Measurements from ENCODE around the gene JPT2.
"Not testable (repeated sequence)": the region's sequence is repeated elsewhere in the genome, so short reads cannot be mapped to it uniquely, and the experiment has no call there.

JPT2 gene

GRCh38 chr16:1709356-1709755 lies 31.3 kb downstream of the JPT2 start:
- DNase-seq = no peak

GRCh38 chr16:1710811-1711507 lies 32.9 kb downstream of the JPT2 start:
- DNase-seq = no peak

- DNase-seq = no peak
These were observed 34.7 kb downstream of the JPT2 start for GRCh38 chr16:1712791-1713261.

GRCh38 chr16:1713331-1713730 lies 35.3 kb downstream of the JPT2 start:
- DNase-seq = no peak

GRCh38 chr16:1713933-1714332 lies 35.9 kb downstream of the JPT2 start:
- peak; percentile 40 for DNase-seq

- DNase-seq = no peak
These were observed 37.1 kb downstream of the JPT2 start for GRCh38 chr16:1715220-1715619.

GRCh38 chr16:1718236-1718635 lies 40.2 kb downstream of the JPT2 start:
- DNase-seq = not testable (repeated sequence)

- peak; percentile 47 for DNase-seq
These were observed 41.6 kb downstream of the JPT2 start for GRCh38 chr16:1719559-1720229.

- DNase-seq = no peak
These were observed 43.3 kb downstream of the JPT2 start for GRCh38 chr16:1721372-1721771.

GRCh38 chr16:1723450-1724147 lies 45.5 kb downstream of the JPT2 start:
- peak; percentile 10 for DNase-seq

GRCh38 chr16:1724491-1724890 lies 46.4 kb downstream of the JPT2 start:
- DNase-seq = no peak

GRCh38 chr16:1726661-1727502 lies 48.8 kb downstream of the JPT2 start:
- no peak for DNase-seq

GRCh38 chr16:1727651-1728624 lies 49.9 kb downstream of the JPT2 start:
- DNase-seq = no peak

- DNase-seq = no peak
These were observed 50.9 kb downstream of the JPT2 start for GRCh38 chr16:1729026-1729425.

- DNase-seq = no peak
These were observed 51.4 kb downstream of the JPT2 start for GRCh38 chr16:1729445-1729844.

GRCh38 chr16:1731073-1731472 lies 53.0 kb downstream of the JPT2 start:
- no peak for DNase-seq

- no peak for DNase-seq
These were observed 53.5 kb downstream of the JPT2 start for GRCh38 chr16:1731603-1732002.

- DNase-seq = no peak
These were observed 54.0 kb downstream of the JPT2 start for GRCh38 chr16:1732071-1732470.

GRCh38 chr16:1732551-1732987 lies 54.5 kb downstream of the JPT2 start:
- not testable (repeated sequence) for DNase-seq

GRCh38 chr16:1734123-1734522 lies 56.0 kb downstream of the JPT2 start:
- no peak for DNase-seq

- no peak for DNase-seq
These were observed 56.7 kb downstream of the JPT2 start for GRCh38 chr16:1734816-1735215.

GRCh38 chr16:1740234-1740633 lies 62.2 kb downstream of the JPT2 start:
- DNase-seq = no peak

Data from MV-4-11 (cell line).